ENCODE results near the gene OR2B2.

OR2B2 gene

DNA sequence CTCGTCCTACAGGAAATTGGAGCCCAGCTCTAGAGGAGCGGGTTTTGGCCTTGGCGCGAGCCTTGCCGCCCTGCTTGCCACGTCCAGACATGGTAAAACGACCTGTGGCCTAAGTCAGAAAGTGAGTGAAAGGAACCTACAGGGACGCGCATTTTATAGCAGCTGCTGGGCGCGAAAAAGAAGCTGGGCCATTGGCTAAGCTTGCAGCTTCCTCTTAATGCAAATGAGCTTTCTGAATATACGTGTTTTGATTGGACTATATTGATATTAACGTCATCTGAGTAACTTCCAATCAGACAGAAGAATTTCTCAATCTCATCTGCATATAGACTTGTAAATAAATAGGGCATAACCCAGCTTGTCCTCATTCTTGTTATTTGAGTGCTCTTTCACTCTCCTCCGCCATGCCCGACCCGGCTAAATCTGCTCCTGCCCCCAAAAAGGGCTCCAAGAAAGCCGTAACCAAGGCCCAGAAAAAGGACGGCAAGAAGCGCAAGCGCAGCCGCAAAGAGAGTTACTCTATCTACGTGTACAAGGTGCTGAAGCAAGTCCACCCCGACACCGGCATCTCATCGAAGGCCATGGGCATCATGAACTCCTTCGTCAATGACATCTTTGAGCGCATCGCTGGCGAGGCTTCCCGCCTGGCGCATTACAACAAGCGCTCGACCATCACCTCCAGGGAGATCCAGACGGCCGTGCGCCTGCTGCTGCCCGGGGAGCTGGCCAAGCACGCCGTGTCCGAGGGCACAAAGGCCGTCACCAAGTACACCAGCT, 18.9 kb downstream of the OR2B2 start:
- DNase-seq: peak; percentile 98

DNA sequence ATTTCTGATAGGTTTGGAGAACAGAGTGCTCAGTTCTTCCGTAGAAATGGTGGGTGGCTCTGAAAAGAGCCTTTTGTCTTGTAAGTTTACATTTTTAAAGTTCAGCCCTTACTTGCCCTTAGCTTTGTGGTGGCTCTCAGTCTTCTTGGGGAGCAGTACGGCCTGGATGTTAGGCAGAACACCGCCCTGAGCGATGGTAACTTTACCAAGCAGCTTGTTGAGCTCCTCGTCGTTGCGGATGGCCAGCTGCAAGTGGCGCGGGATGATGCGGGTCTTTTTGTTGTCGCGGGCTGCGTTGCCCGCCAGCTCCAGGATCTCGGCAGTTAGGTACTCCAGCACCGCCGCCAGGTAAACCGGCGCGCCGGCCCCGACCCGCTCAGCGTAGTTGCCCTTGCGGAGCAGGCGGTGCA, 19.5 kb downstream of the OR2B2 start:
- DNase-seq: no peak

DNA sequence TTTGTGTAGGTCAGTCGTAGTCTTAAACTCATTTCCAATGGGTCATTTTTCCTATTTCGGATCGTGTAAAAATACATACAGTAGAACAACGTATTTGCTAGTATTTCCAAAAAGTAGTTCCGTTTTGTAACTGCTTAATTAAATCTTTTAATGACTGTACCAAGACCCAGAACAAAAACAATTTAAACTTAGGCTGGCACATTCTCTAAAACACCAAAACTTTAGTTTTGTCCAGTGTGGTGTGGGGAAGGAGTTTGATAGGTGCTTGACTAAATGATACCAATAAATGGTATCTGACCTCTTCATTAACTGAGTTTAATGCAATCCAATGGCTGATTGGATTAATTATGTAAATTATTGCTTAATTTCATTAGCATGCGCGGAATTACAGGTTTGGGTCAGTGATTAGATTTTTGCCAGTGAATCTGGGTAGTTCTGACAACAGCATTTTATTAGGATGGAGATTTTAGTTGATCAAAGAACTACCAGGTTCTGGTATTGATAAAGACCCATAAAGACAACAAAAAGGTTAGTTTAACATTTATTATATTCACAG, 20.8 kb downstream of the OR2B2 start:
- no peak for DNase-seq

GRCh38 chr6:27890445-27891319, 21.5 kb downstream of the OR2B2 start:
- DNase-seq: peak; percentile 97

DNA sequence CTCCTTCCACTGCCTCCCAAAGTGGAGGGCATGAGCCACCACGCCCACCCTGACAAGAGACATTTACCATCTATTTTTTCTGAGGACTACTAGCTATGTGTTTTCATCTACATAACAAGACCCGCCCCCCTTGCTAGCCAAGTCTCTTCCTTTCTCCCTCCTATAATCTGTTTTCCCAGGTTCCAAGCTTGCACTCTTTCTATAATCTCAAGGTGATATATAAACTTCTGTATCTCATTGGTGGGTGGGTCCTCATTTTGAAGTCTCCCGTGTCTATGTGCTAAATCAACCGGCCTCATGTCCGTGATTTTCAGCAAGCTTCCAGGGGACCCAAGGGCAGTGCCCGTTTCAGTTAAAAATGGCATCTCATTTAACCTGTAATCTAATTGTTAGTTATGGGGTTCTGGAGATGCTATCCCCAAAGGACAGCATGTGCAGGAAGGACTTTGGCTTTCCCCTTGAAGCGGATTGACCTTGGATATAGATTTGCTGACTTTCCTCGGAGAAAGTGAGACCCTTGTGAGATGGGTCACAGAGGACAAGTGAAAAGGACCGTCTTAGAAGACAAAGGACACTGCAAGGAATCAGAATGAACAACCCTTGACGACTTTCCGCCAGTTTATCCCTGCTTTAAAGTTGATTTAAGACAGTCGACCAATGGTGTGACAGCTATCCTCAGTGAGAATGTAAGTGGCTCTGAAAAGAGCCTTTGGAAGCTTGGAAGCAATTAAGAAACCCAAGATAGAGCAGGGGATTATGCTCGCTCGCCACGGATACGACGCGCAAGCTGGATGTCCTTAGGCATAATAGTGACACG, 22.4 kb downstream of the OR2B2 start:
- DNase-seq: no peak

DNA sequence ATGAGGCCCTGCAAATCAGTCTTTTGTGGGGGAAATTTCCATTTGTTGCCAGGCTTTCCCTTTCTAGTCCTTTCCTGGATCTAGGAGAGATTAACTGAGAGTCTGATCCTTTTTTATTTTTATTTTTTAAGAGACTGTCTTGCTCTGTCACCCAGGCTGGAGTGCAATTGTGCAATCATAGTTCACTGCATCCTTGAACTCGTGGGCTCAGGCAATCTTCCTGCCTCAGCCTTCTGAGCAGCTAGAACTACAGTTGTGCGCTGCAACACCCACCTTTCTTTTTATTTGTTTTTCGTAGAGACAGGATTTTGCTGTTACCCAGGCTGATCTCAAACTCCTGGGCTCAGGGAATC, 22.9 kb downstream of the OR2B2 start:
- DNase-seq: no peak

- no peak for DNase-seq
Measured at GRCh38 chr6:27888566-27888965, 23.6 kb downstream of the OR2B2 start.

DNA sequence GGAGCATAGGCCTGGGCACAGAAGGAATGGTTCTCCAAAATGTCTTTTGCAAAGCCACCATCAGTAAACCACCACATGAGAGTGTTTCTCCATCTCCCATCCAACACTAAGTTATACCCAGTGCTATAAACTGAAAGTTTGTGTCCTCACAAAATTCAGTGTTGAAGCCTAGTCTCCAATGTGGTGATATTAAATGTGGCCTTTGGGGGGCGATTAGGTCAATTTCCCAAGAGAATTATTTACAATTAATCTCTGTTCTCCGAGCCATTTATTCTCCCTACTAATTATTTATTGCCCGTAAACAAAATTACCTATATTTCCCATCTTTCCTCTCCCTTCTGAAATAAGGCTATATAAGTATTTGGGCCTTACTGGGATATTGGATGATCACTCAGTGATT, 26.1 kb downstream of the OR2B2 start:
- no peak for DNase-seq

DNA sequence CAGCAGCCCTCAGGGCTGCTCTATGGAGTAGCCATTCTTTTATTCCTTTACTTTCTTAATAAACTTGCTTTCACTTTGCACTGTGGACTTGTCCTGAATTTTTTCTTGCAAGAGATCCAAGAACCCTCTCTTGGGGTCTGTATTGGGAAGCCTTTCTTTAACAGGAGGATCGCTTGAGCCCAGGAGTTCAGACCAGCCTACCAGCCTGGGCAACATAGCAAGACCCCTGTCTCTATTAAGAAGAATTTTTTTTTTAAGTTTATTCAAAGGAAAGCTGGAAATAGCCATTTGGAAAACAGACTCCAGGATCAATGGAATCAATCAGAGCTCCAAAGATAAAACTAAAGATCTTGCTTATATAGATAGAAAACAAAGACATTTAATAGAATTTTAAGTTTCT, 29.1 kb downstream of the OR2B2 start:
- DNase-seq: no peak

DNA sequence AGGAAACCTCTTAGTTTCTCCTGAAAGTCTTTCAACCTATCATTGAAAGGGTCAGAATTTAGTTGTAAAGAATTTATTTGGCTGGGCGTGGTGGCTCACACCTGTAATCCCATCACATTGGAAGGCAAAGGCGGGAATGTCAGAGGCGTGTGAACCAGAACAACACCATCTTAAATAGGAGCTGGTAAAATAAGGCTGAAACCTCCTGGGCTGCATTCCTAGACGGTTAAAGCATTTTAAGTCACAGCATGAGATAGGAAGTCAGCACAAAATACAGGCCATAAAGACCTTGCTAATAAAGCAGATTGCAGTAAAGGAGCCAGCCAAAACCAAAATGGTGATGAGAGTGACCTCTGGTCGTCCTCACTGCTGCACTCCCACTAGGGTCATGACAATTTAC, 29.6 kb downstream of the OR2B2 start:
- DNase-seq: no peak

DNA sequence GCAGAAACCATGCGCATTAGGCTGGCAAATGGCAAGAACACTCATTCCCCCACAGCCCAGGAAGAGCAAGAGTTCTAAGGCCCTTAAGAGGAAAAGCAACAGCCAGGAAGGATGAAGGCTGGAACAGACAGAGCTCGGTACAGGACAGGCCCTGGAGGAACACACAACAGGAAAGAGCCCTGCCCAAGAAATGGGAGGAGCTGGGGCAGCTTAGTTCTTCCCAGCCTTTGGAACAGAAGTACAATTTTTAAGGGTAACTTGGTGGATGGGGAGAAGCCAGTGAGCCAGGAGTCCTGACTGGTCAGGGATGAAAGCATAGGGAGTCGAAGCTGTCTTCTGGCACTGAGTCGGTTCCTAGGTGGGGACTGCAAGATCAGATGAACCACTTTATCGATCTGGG, 32.4 kb downstream of the OR2B2 start:
- no peak for DNase-seq

- no peak for DNase-seq
Measured at GRCh38 chr6:27874016-27874415, 38.2 kb downstream of the OR2B2 start.

- DNase-seq: peak; percentile 94
Measured at GRCh38 chr6:27873021-27873940, 38.9 kb downstream of the OR2B2 start.

GRCh38 chr6:27872642-27873020, 39.6 kb downstream of the OR2B2 start:
- peak; percentile 85 for DNase-seq

DNA sequence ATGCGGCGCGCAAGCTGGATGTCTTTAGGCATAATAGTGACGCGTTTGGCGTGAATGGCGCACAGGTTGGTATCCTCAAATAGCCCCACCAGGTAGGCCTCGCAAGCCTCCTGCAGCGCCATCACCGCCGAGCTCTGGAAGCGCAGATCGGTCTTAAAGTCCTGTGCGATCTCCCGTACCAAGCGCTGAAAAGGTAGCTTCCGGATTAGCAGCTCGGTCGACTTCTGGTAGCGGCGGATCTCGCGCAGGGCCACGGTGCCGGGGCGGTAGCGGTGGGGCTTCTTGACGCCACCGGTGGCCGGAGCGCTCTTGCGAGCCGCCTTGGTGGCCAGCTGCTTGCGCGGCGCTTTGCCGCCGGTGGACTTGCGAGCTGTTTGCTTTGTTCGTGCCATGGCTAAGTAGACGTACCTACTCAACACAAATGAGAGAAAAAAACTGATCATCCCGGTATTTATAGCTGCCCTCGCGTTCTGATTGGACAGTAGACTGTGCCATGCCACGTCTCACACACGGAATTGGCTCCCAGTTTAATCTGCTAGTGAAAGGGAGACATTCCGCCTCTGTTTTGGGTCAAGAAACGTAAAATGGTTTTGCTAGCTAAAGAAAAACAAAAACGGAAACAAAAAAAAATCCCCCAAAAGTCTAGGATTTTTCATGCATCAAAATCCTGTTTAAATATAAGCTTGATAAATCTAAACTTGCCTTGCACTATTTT, 40.1 kb downstream of the OR2B2 start:
- DNase-seq: peak; percentile 94

- DNase-seq: no peak
Measured at GRCh38 chr6:27870291-27870870, 41.8 kb downstream of the OR2B2 start.

DNA sequence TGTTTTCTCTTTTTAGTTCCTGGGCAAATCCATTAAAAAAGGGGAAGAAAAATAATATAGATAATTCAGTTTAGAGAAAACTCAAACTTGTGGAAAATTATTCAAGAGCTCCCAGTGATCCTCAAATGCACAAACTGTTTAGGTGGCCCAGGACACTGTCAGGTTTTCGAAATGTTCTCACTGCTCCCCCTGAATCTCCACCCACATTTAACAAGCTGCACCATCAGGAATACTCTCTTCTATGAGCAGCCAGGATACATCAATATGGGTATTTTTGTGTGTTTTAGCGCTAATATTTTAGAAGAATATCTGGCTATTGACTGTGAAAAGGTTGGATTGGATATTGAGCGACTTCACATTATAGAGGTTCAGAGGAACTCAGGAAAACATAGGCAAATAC, 43.9 kb downstream of the OR2B2 start:
- DNase-seq: no peak

- DNase-seq: peak; percentile 23
Measured at GRCh38 chr6:27867945-27868300, 44.3 kb downstream of the OR2B2 start.

DNA sequence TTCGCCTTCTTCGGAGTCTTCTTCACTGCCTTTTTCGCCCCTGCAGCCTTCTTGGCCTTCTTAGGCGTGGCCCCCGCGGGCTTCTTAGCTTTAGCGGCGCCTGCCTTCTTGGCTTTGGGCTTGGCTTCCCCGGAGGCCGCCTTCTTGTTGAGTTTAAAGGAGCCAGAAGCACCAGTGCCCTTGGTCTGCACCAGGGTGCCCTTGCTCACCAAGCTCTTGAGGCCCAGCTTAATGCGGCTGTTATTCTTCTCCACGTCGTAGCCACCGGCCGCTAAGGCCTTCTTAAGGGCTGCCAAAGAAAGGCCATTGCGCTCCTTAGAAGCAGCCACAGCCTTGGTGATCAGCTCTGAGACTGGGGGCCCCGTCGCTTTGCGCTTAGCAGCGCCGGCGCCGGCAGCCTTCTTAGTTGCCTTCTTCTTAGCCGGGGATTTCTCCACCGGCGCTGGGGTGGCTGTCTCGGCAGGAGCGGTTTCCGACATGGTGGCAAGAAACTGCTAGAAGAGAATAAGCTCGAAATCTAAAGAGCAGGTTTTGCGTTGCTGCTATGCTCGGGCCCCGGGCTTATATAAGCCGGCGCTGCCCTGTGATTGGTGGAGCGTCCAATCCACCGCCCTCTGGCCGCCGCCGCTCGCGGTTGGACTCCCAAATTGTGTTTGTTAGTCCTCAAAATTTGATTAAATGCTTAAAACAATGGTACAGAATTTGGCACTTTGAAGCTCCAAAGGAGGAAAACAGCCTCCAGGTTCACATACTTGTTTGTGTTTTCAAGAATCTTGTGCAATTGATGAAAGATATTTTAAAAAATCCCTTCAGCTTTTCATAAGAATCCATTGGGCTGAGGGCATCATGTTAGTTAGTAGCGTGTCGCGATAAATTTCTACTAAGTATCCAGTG, 44.9 kb downstream of the OR2B2 start:
- peak; percentile 95 for DNase-seq

Measured in activated CD4-positive, alpha-beta T cell treated with anti-CD3 and anti-CD28 coated beads, Interleukin-2, amount 50 U/mL, for 16 hours (primary cell).